GM12878 (cell line): ENCODE results near the gene PLEKHM2. TPM values are rescaled to one million over a fixed set of nuclear protein-coding genes. Genes with fewer than 3 reads are reported as not detected.

Experiments used
- ATAC-seq: fragments of 200-7000 bp; cut with Tn5 transposase; 3 replicates; pipeline ENCODE4 v1.9.1; 2020; ENCODE audit warnings: mild to moderate bottlenecking, moderate library complexity
- BruUV-seq: library from RNA; stranded (reverse); fragments of 400-500 nt; replicated peaks from 2 replicates; lab custom pipeline; 2021; lab: Mats Ljungman, UMichigan
- CTCF ChIA-PET: fragments of 300-600 bp; sonication (Branson Sonifier 250); formaldehyde crosslinking; extraction: SDS; loops from one replicate; lab custom pipeline; 2021; ENCODE audit warnings: inconsistent platforms; lab: Yijun Ruan, JAX
- POLR2A ChIA-PET: fragments of 350-600 bp; formaldehyde crosslinking; extraction: SDS; loops from one replicate; lab custom pipeline; 2021; ENCODE audit warnings: inconsistent platforms; lab: Charles Lee
- RAD21 ChIA-PET: fragments of 300-600 bp; sonication (Branson Sonifier 250); formaldehyde crosslinking; loops from one replicate; lab custom pipeline; 2023; ENCODE audit warnings: antibody characterized with exemption; ENCODE audit not compliant: unreplicated experiment; lab: Charles Lee
- SMC1A ChIA-PET: fragments of 300-600 bp; sonication (Branson Sonifier 250); formaldehyde crosslinking; loops from one replicate; lab custom pipeline; 2023; ENCODE audit not compliant: unreplicated experiment, uncharacterized antibody; lab: Charles Lee
- DNase-seq: peaks from one replicate; pipeline ENCODE4 v3.0.0-alpha.2; 2011; ENCODE audit warnings: low read depth, low spot score
- FAIRE-seq: peaks from 3 replicates; lab custom pipeline; 2011; peaks lifted over from hg19 to GRCh38; lab: Jason Lieb, UNC
- H2AFZ ChIP-seq: 2 replicates; pipeline ENCODE4 v1.6.0; 2011; ENCODE audit warnings: low read depth, low read length, control low read depth; ENCODE audit not compliant: control insufficient read depth
- H3K27ac ChIP-seq: 2 replicates; pipeline ENCODE4 v1.5.1; 2011; ENCODE audit warnings: control low read depth; ENCODE audit not compliant: control insufficient read depth, insufficient read depth
- H3K27me3 ChIP-seq, 2 experiments: replicated peaks in 1 of 2; 2 replicates each; pipeline versions ENCODE4 v1.6.0 to v1.6.1; 2011; ENCODE audit warnings: low read length in 1 of 2; ENCODE audit not compliant: control insufficient read depth in 2 of 2, insufficient read depth in 2 of 2
- H3K36me3 ChIP-seq, 2 experiments: 2 replicates each; pipeline ENCODE4 v1.5.1; 2011; ENCODE audit warnings: low read length in 1 of 2; ENCODE audit not compliant: control insufficient read depth in 2 of 2, insufficient read depth in 2 of 2
- H3K4me1 ChIP-seq: 2 replicates; pipeline ENCODE4 v1.6.1; 2011; ENCODE audit warnings: mild to moderate bottlenecking, low read length, moderate library complexity, mixed read lengths; ENCODE audit not compliant: control insufficient read depth, insufficient read depth
- H3K4me2 ChIP-seq: 2 replicates; pipeline ENCODE4 v1.6.0; 2011; ENCODE audit warnings: control low read depth; ENCODE audit not compliant: control insufficient read depth, insufficient read depth
- H3K4me3 ChIP-seq: fragments of 200-600 bp; sonication (generic); 2 replicates; pipeline ENCODE4 v1.5.1; 2016
- H3K79me2 ChIP-seq: 2 replicates; pipeline ENCODE4 v1.6.0; 2011; ENCODE audit warnings: low read length; ENCODE audit not compliant: control insufficient read depth, insufficient read depth
- H3K9ac ChIP-seq: 2 replicates; pipeline ENCODE4 v1.8.0; 2011; ENCODE audit warnings: low read length, control low read depth, mixed read lengths; ENCODE audit not compliant: control insufficient read depth, insufficient read depth
- H3K9me3 ChIP-seq: replicated peaks from 3 replicates; pipeline ENCODE4 v1.5.1; 2011; ENCODE audit warnings: mild to moderate bottlenecking, low read length; ENCODE audit not compliant: control insufficient read depth, insufficient read depth
- H4K20me1 ChIP-seq: 2 replicates; pipeline ENCODE4 v1.6.0; 2011; ENCODE audit not compliant: control insufficient read depth, insufficient read depth
- ASH2L ChIP-seq: fragments of 300-600, 200-600 bp; sonication (generic); IDR thresholded peaks from 2 replicates; pipeline ENCODE4 v1.6.1; 2017; ENCODE audit warnings: low read depth, mild to moderate bottlenecking, borderline replicate concordance
- CREB1 ChIP-seq: IDR thresholded peaks from 2 replicates; pipeline ENCODE4 v1.6.1; 2012; ENCODE audit warnings: low read depth, mild to moderate bottlenecking, inconsistent platforms
- ESRRA ChIP-seq: IDR thresholded peaks from 2 replicates; pipeline ENCODE4 v1.6.1; 2012; ENCODE audit warnings: mild to moderate bottlenecking, low read length, improper control_type of control experiment
- GABPA ChIP-seq: IDR thresholded peaks from 2 replicates; pipeline ENCODE4 v1.6.1; 2014; ENCODE audit warnings: antibody characterized with exemption, low read depth, mild to moderate bottlenecking, inconsistent platforms
- KLF5 ChIP-seq: fragments of 450-650 bp; IDR thresholded peaks from 2 replicates; pipeline ENCODE4 v1.6.1; 2014; ENCODE audit warnings: mild to moderate bottlenecking; ENCODE audit not compliant: partially characterized antibody
- MYC ChIP-seq: IDR thresholded peaks from 2 replicates; pipeline ENCODE4 v1.6.1; 2011; ENCODE audit warnings: mild to moderate bottlenecking, low read length, moderate library complexity, inconsistent platforms; ENCODE audit not compliant: insufficient read depth, insufficient replicate concordance, insufficient read length, severe bottlenecking
- NFIC ChIP-seq: IDR thresholded peaks from 2 replicates; pipeline ENCODE4 v1.6.1; 2012; ENCODE audit warnings: low read depth, mild to moderate bottlenecking, inconsistent platforms, low read length, moderate library complexity
- PML ChIP-seq: IDR thresholded peaks from 2 replicates; pipeline ENCODE4 v1.6.1; 2012; ENCODE audit warnings: low read length, inconsistent platforms
- SMAD5 ChIP-seq: IDR thresholded peaks from 2 replicates; pipeline ENCODE4 v1.6.1; 2016; ENCODE audit warnings: antibody characterized with exemption, low read depth
- SPI1 ChIP-seq: IDR thresholded peaks from 2 replicates; pipeline ENCODE4 v1.6.1; 2011; ENCODE audit warnings: low read depth, mild to moderate bottlenecking, low read length, moderate library complexity, borderline replicate concordance; ENCODE audit not compliant: insufficient read depth
- ZNF687 ChIP-seq: fragments of 450-650 bp; IDR thresholded peaks from 2 replicates; pipeline ENCODE4 v1.6.1; 2017; ENCODE audit warnings: mild to moderate bottlenecking, moderate library complexity
- WGBS: methylation state at CpG from one replicate; pipeline ENCODE4 v1.1.6; 2016; ENCODE audit warnings: low lambda C conversion rate; ENCODE audit not compliant: insufficient replicate concordance, insufficient coverage; ENCODE audit errors: missing lambda C conversion rate; 5-methylcytosine and 5-hydroxymethylcytosine counted together
- in situ Hi-C: fragments of 300-500 bp; cut with MboI; formaldehyde crosslinking; loops from 9 replicates; pipeline ENCODE4 v1.14.3; 2018; ENCODE audit warnings: mixed read lengths
- intact Hi-C: fragments of 100-400 bp; cut with micrococcal nuclease; formaldehyde crosslinking; loops from one replicate; pipeline ENCODE4 v1.14.2; 2022; ENCODE audit not compliant: unreplicated experiment
- polyA plus RNA-seq, 11 experiments: library from polyadenylated mRNA; depleted of rRNA in 4 of 11; unstranded in 6 of 11; stranded (reverse) in 5 of 11; fragments of >200 nt; fragmentation: Nextera tagmentation in 4 of 11; fragmentation: Illumina TruSeq in 1 of 11; extraction: Ambion mirVana in 4 of 11; extraction: Trizol in 1 of 11; gene quantifications; 1 replicate in 1 of 11; 2 replicates in 10 of 11; pipeline versions ENCODE4 v1.2.1 to v1.2.3, GENCODE V29; 2011 to 2016; ENCODE audit warnings: inconsistent platforms in 2 of 11, missing spikeins in 2 of 11, low read depth in 1 of 11
- total RNA-seq, 4 experiments: library from RNA; depleted of rRNA in 3 of 4; stranded (reverse); fragments of >200 nt in 3 of 4; fragmentation: Illumina TruSeq in 1 of 4; extraction: Trizol in 1 of 4; gene quantifications; 2 replicates each; pipeline versions ENCODE4 v1.2.1 to v1.2.3, GENCODE V29; 2013 to 2021
- TF ChIP-seq, protein P1 (sequence below), 3 experiments: IDR thresholded peaks in 2 of 3; conservative IDR thresholded peaks in 1 of 3; 2 replicates each; pipeline ENCODE4 v1.5.1; 2011; ENCODE audit warnings: low read depth in 3 of 3, low read length in 3 of 3, mild to moderate bottlenecking in 3 of 3, control low read depth in 2 of 3, moderate library complexity in 2 of 3, inconsistent platforms in 1 of 3, mixed read lengths in 1 of 3; ENCODE audit not compliant: control insufficient read depth in 2 of 3, insufficient read depth in 1 of 3; ENCODE audit errors: extremely low read depth in 1 of 3
- TF ChIP-seq, protein P2 (sequence below): fragments of 450-650 bp; IDR thresholded peaks from 2 replicates; pipeline ENCODE4 v1.6.1; 2017; ENCODE audit warnings: borderline replicate concordance
- TF ChIP-seq, protein P3 (sequence below): IDR thresholded peaks from 2 replicates; pipeline ENCODE4 v1.6.1; 2011; ENCODE audit warnings: low read depth, mild to moderate bottlenecking, low read length, moderate library complexity, borderline replicate concordance; ENCODE audit errors: extremely low read depth

PLEKHM2 gene
- total and polyA plus RNA-seq, 10 of the 15 experiments (the other 5 are each of a cell fraction or from before 2014, with no cell fraction given), result 0.37 to 55.2 (median 19.3) TPM

DNA sequence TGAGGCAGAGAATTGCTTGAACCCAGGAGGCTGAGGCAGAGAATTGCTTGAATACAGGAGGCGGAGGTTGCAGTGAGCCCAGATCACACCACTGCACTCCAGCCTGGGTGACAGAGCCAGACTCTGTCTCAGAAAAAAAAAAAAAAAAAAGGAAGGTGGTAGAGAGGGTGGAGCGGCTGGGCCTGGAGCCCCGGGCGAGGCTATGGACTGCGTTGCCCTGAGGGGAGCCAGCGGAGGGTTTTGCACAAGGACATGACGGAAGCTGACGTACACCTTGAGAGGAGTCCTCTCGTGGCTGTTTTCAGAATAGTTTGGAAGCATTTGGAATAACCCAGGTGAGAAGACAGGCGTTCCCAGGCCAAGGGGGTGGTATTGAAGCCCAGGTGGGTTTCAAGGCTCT is 67.6 kb downstream of the PLEKHM2 start (continued):
- TF ChIP-seq ZNF687, result no peak
- TF ChIP-seq, protein P1, sequence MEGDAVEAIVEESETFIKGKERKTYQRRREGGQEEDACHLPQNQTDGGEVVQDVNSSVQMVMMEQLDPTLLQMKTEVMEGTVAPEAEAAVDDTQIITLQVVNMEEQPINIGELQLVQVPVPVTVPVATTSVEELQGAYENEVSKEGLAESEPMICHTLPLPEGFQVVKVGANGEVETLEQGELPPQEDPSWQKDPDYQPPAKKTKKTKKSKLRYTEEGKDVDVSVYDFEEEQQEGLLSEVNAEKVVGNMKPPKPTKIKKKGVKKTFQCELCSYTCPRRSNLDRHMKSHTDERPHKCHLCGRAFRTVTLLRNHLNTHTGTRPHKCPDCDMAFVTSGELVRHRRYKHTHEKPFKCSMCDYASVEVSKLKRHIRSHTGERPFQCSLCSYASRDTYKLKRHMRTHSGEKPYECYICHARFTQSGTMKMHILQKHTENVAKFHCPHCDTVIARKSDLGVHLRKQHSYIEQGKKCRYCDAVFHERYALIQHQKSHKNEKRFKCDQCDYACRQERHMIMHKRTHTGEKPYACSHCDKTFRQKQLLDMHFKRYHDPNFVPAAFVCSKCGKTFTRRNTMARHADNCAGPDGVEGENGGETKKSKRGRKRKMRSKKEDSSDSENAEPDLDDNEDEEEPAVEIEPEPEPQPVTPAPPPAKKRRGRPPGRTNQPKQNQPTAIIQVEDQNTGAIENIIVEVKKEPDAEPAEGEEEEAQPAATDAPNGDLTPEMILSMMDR (IDR thresholded peaks at IDR 0.05 in 2 of 3, conservative IDR thresholded peaks at IDR 0.05 in 1 of 3; ENCODE audit: control insufficient read depth in 2 of 3, extremely low read depth in 1 of 3, insufficient read depth in 1 of 3, low read depth in 3 of 3, low read length in 3 of 3), result no peak
- no peak for TF ChIP-seq NFIC
- TF ChIP-seq ESRRA, result no peak
- no peak for TF ChIP-seq MYC
- TF ChIP-seq SMAD5, result no peak

- Histone ChIP-seq H3K4me2 (no peak overlapping the region), H3K4me1 (no peaks in the 10 kb centered on the region), H3K9me3 (no peaks in the 10 kb centered on the region), H3K36me3 (no peaks in the 10 kb centered on the region), H3K27ac (no peak overlapping the region), H3K79me2 (no peaks in the 10 kb centered on the region), H3K4me3 (no peak overlapping the region), H3K9ac (no peak overlapping the region), H3K27me3 (peaks cover 3 to 19% of the 10 kb centered on the region in 2 experiments; a peak in 3 of 4 replicates), H2AFZ (no peak overlapping the region), H4K20me1 (no peaks in the 10 kb centered on the region)
- no peak for DNase-seq
- ChIA-PET POLR2A (no interaction called here), RAD21 (no interaction called here), SMC1A (no interaction called here), CTCF (interaction anchor here (0.8 to 1.0 kb wide), 2 partner anchors 24 to 38 kb away, joined by 3 read pairs; no protein-coding TSS in a partner anchor)
- in situ Hi-C loops (no loop called here), intact Hi-C loops (no loop called here)
- WGBS, result 43% methylated on average over 10 of the region's 10 CpGs
- no TSS peak for BruUV-seq
- FAIRE-seq, result no peak
- ATAC-seq, result no peak
- TF ChIP-seq PML, result no peak
- no peak for TF ChIP-seq GABPA
- TF ChIP-seq, protein P2, sequence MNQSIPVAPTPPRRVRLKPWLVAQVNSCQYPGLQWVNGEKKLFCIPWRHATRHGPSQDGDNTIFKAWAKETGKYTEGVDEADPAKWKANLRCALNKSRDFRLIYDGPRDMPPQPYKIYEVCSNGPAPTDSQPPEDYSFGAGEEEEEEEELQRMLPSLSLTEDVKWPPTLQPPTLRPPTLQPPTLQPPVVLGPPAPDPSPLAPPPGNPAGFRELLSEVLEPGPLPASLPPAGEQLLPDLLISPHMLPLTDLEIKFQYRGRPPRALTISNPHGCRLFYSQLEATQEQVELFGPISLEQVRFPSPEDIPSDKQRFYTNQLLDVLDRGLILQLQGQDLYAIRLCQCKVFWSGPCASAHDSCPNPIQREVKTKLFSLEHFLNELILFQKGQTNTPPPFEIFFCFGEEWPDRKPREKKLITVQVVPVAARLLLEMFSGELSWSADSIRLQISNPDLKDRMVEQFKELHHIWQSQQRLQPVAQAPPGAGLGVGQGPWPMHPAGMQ, result no peak
- TF ChIP-seq SPI1, result no peak
- no peak for TF ChIP-seq ASH2L
- no peak for TF ChIP-seq CREB1
- TF ChIP-seq KLF5, result no peak
- TF ChIP-seq, protein P3, sequence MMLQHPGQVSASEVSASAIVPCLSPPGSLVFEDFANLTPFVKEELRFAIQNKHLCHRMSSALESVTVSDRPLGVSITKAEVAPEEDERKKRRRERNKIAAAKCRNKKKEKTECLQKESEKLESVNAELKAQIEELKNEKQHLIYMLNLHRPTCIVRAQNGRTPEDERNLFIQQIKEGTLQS, result no peak
Measured at GRCh38 chr1:15753776-15754175, 69.7 kb downstream of the PLEKHM2 start.
